Measurements from ENCODE around the gene ADD3.

ADD3 gene

GRCh38 chr10:109987452-109988211 lies 20.2 kb upstream of the ADD3 start:
- H3K9ac ChIP-seq = no peak overlapping the region
- H3K27me3 ChIP-seq = no peaks in the 10 kb centered on the region
- no peak overlapping the region for H3K4me3 ChIP-seq
- H3K27ac ChIP-seq = no peak overlapping the region
- no peak overlapping the region for H3K4me2 ChIP-seq
- no peaks in the 10 kb centered on the region for H3K36me3 ChIP-seq
- H3K9me3 ChIP-seq = peaks cover 18% of the 10 kb centered on the region
- no peak for TF ChIP-seq Cebpa-rat (IDR thresholded peaks at IDR 0.05)
- peaks cover 6% of the 10 kb centered on the region; the same call in 1 of the 2 replicates for H3K4me1 ChIP-seq
- no peaks in the 10 kb centered on the region for H4K20me1 ChIP-seq

- Histone ChIP-seq H4K20me1 (no peaks in the 10 kb centered on the region), H3K9ac (no peak overlapping the region), H3K9me3 (peaks cover 18% of the 10 kb centered on the region), H3K4me1 (peaks cover 5% of the 10 kb centered on the region; the same call in 1 of the 2 replicates), H3K27ac (no peak overlapping the region), H3K36me3 (no peaks in the 10 kb centered on the region), H3K4me2 (no peak overlapping the region), H3K27me3 (no peaks in the 10 kb centered on the region), H3K4me3 (no peak overlapping the region)
- TF ChIP-seq Cebpa-rat (IDR thresholded peaks at IDR 0.05) = no peak
These were observed 19.6 kb upstream of the ADD3 start for GRCh38 chr10:109988212-109988596.

- no peak overlapping the region for H3K4me2 ChIP-seq
- TF ChIP-seq Cebpa-rat (IDR thresholded peaks at IDR 0.05) = no peak
- H3K27ac ChIP-seq = no peak overlapping the region
- no peak overlapping the region for H3K9ac ChIP-seq
- no peaks in the 10 kb centered on the region for H4K20me1 ChIP-seq
- no peak overlapping the region for H3K4me3 ChIP-seq
- no peaks in the 10 kb centered on the region for H3K36me3 ChIP-seq
- no peaks in the 10 kb centered on the region; the same call in 1 of the 2 replicates for H3K9me3 ChIP-seq
- no peaks in the 10 kb centered on the region for H3K27me3 ChIP-seq
- peaks cover 11% of the 10 kb centered on the region for H3K4me1 ChIP-seq
These were observed 16.4 kb upstream of the ADD3 start for GRCh38 chr10:109991266-109991855.

GRCh38 chr10:109992485-109992884 lies 15.3 kb upstream of the ADD3 start:
- Histone ChIP-seq H3K9ac (no peak overlapping the region), H3K27me3 (no peaks in the 10 kb centered on the region), H3K4me1 (peaks cover 23% of the 10 kb centered on the region), H3K4me2 (no peak overlapping the region), H3K9me3 (no peaks in the 10 kb centered on the region; the same call in 1 of the 2 replicates), H3K36me3 (no peaks in the 10 kb centered on the region), H3K27ac (no peak overlapping the region), H4K20me1 (no peaks in the 10 kb centered on the region), H3K4me3 (no peak overlapping the region)
- no peak for TF ChIP-seq Cebpa-rat (IDR thresholded peaks at IDR 0.05)

- Histone ChIP-seq H3K4me1 (peaks cover 26% of the 10 kb centered on the region), H3K9ac (no peak overlapping the region), H3K9me3 (no peaks in the 10 kb centered on the region), H3K27ac (no peak overlapping the region), H3K27me3 (no peaks in the 10 kb centered on the region), H3K4me2 (no peak overlapping the region), H3K4me3 (no peak overlapping the region), H4K20me1 (no peaks in the 10 kb centered on the region), H3K36me3 (no peaks in the 10 kb centered on the region)
- no peak for TF ChIP-seq Cebpa-rat (IDR thresholded peaks at IDR 0.05)
These were observed 14.0 kb upstream of the ADD3 start for GRCh38 chr10:109993551-109994330.

- no peaks in the 10 kb centered on the region for H3K36me3 ChIP-seq
- no peaks in the 10 kb centered on the region for H3K27me3 ChIP-seq
- H3K27ac ChIP-seq = no peak overlapping the region
- no peak for TF ChIP-seq Cebpa-rat (IDR thresholded peaks at IDR 0.05)
- no peak overlapping the region for H3K9ac ChIP-seq
- no peaks in the 10 kb centered on the region for H3K9me3 ChIP-seq
- H3K4me2 ChIP-seq = no peak overlapping the region
- no peaks in the 10 kb centered on the region for H4K20me1 ChIP-seq
- peaks cover 26% of the 10 kb centered on the region for H3K4me1 ChIP-seq
- H3K4me3 ChIP-seq = no peak overlapping the region
These were observed 12.8 kb upstream of the ADD3 start for GRCh38 chr10:109994711-109995577.

- H3K4me3 ChIP-seq = no peak overlapping the region
- no peak overlapping the region for H3K9ac ChIP-seq
- no peak overlapping the region for H3K27ac ChIP-seq
- peak overlapping the region; percentile 83 for H3K4me2 ChIP-seq
- H3K27me3 ChIP-seq = no peaks in the 10 kb centered on the region
- no peak for TF ChIP-seq Cebpa-rat (IDR thresholded peaks at IDR 0.05)
- peaks cover 26% of the 10 kb centered on the region for H3K4me1 ChIP-seq
- H3K36me3 ChIP-seq = no peaks in the 10 kb centered on the region
- H3K9me3 ChIP-seq = no peaks in the 10 kb centered on the region
- H4K20me1 ChIP-seq = no peaks in the 10 kb centered on the region
These were observed 12.2 kb upstream of the ADD3 start for GRCh38 chr10:109995595-109995994.

GRCh38 chr10:109996225-109996624 lies 11.6 kb upstream of the ADD3 start:
- Histone ChIP-seq H3K27ac (peak overlapping the region; percentile 39; the same call in 1 of the 2 replicates), H3K9me3 (no peaks in the 10 kb centered on the region), H4K20me1 (no peaks in the 10 kb centered on the region), H3K9ac (peak overlapping the region; percentile 43; the same call in 1 of the 2 replicates), H3K4me2 (peak overlapping the region; percentile 83), H3K36me3 (no peaks in the 10 kb centered on the region), H3K27me3 (no peaks in the 10 kb centered on the region), H3K4me3 (peak overlapping the region; percentile 20; the same call in 1 of the 2 replicates), H3K4me1 (peaks cover 26% of the 10 kb centered on the region)
- no peak for TF ChIP-seq Cebpa-rat (IDR thresholded peaks at IDR 0.05)

GRCh38 chr10:109996766-109997171 lies 11.0 kb upstream of the ADD3 start:
- Histone ChIP-seq H3K4me1 (peaks cover 26% of the 10 kb centered on the region), H3K9ac (0 out of 2 replicates have a peak overlapping the region, but pooled peaks have one; percentile 43), H4K20me1 (no peaks in the 10 kb centered on the region), H3K27me3 (no peaks in the 10 kb centered on the region), H3K36me3 (no peaks in the 10 kb centered on the region), H3K27ac (peak overlapping the region; percentile 39; the same call in 1 of the 2 replicates), H3K4me2 (peak overlapping the region; percentile 83), H3K4me3 (peak overlapping the region; percentile 20; the same call in 1 of the 2 replicates), H3K9me3 (no peaks in the 10 kb centered on the region)
- no peak for TF ChIP-seq Cebpa-rat (IDR thresholded peaks at IDR 0.05)

Data from BLaER1 (cell line).